ENCODE data around the gene DEFB131B. TPM values are rescaled to one million over a fixed set of nuclear protein-coding genes. Genes with fewer than 3 reads are reported as not detected.
"Not testable (repeated sequence)": the region's sequence is repeated elsewhere in the genome, so short reads cannot be mapped to it uniquely, and the experiment has no call there.

Gene DEFB131B
- total and polyA plus RNA-seq, 9 of the 15 experiments (the other 6 are each of a cell fraction or from before 2014, with no cell fraction given): not detected

GRCh38 chr11:71867209-71867608 lies 11.0 kb upstream of the DEFB131B start:
- H3K27me3 ChIP-seq (ENCODE audit: control insufficient read depth in 2 of 2, insufficient read depth in 2 of 2, low read length in 2 of 2); BruUV-seq (replicated peaks); H3K4me1 ChIP-seq (replicated peaks in 1 of 2; ENCODE audit: control insufficient read depth in 2 of 2, insufficient read depth in 2 of 2, low read length in 2 of 2); H3K9me1 ChIP-seq (ENCODE audit: control insufficient read depth, insufficient read depth, low read length); H3K27ac ChIP-seq (ENCODE audit: extremely low read depth, low read depth, low read length); H3K9me3 ChIP-seq (replicated peaks; ENCODE audit: control insufficient read depth, insufficient read depth, low read depth, low read length); POLR2A ChIA-PET; H3K9ac ChIP-seq (ENCODE audit: insufficient read depth in 1 of 2, low read depth in 2 of 2, low read length in 2 of 2); H3K36me3 ChIP-seq (ENCODE audit: control insufficient read depth, insufficient read depth, low read length); H2AFZ ChIP-seq (ENCODE audit: low read depth, low read length); CTCF ChIA-PET (ENCODE audit: low intra/inter-chr PET ratio); intact Hi-C loops (cut with micrococcal nuclease); H3K79me2 ChIP-seq (ENCODE audit: control insufficient read depth, insufficient read depth, low read length); FAIRE-seq; H3K4me3 ChIP-seq; in situ Hi-C loops (cut with MboI); H4K20me1 ChIP-seq (replicated peaks; ENCODE audit: control insufficient read depth, insufficient read depth, low read length); DNase-seq (ENCODE audit: extremely low read depth in 1 of 4, low spot score in 3 of 4); H3K4me2 ChIP-seq (ENCODE audit: insufficient read depth, low read length): not testable (repeated sequence)
- ATAC-seq: peak; percentile 81; the same call in 2 of the 3 replicates
- TF ChIP-seq RAD21 (CRISPR knock-in tag; conservative IDR thresholded peaks at IDR 0.05 in 1 of 2, IDR thresholded peaks at IDR 0.05 in 1 of 2) (peak in 1 of 2 experiments; percentile 34; a peak in 2 of 4 replicates), MAX (CRISPR knock-in tag; IDR thresholded peaks at IDR 0.05) (peak; percentile 38; the same call in 1 of the 2 replicates)
- 44% methylated on average over 1 of the region's 1 CpG for WGBS (ENCODE audit: insufficient coverage, low coverage, missing lambda C conversion rate)

- BruUV-seq (replicated peaks); H2AFZ ChIP-seq (ENCODE audit: low read depth, low read length); POLR2A ChIA-PET; H3K27me3 ChIP-seq (ENCODE audit: control insufficient read depth in 2 of 2, insufficient read depth in 2 of 2, low read length in 2 of 2); DNase-seq (ENCODE audit: extremely low read depth in 1 of 4, low spot score in 3 of 4); FAIRE-seq; H3K4me2 ChIP-seq (ENCODE audit: insufficient read depth, low read length); H3K4me3 ChIP-seq; H3K9ac ChIP-seq (ENCODE audit: insufficient read depth in 1 of 2, low read depth in 2 of 2, low read length in 2 of 2); in situ Hi-C loops (cut with MboI); CTCF ChIA-PET (ENCODE audit: low intra/inter-chr PET ratio); H3K36me3 ChIP-seq (ENCODE audit: control insufficient read depth, insufficient read depth, low read length); intact Hi-C loops (cut with micrococcal nuclease); H3K79me2 ChIP-seq (ENCODE audit: control insufficient read depth, insufficient read depth, low read length); H4K20me1 ChIP-seq (replicated peaks; ENCODE audit: control insufficient read depth, insufficient read depth, low read length); H3K4me1 ChIP-seq (replicated peaks in 1 of 2; ENCODE audit: control insufficient read depth in 2 of 2, insufficient read depth in 2 of 2, low read length in 2 of 2); H3K9me3 ChIP-seq (replicated peaks; ENCODE audit: control insufficient read depth, insufficient read depth, low read depth, low read length); ATAC-seq; H3K27ac ChIP-seq (ENCODE audit: extremely low read depth, low read depth, low read length); H3K9me1 ChIP-seq (ENCODE audit: control insufficient read depth, insufficient read depth, low read length): not testable (repeated sequence)
- WGBS (ENCODE audit: insufficient coverage, low coverage, missing lambda C conversion rate): 20% methylated on average over 3 of the region's 3 CpGs
Observed at GRCh38 chr11:71869931-71870330, 8.3 kb upstream of the DEFB131B start.

- CTCF ChIA-PET (ENCODE audit: low intra/inter-chr PET ratio); DNase-seq (ENCODE audit: extremely low read depth in 1 of 4, low spot score in 3 of 4); POLR2A ChIA-PET; H4K20me1 ChIP-seq (replicated peaks; ENCODE audit: control insufficient read depth, insufficient read depth, low read length); H3K36me3 ChIP-seq (ENCODE audit: control insufficient read depth, insufficient read depth, low read length); H3K4me1 ChIP-seq (replicated peaks in 1 of 2; ENCODE audit: control insufficient read depth in 2 of 2, insufficient read depth in 2 of 2, low read length in 2 of 2); H3K9me1 ChIP-seq (ENCODE audit: control insufficient read depth, insufficient read depth, low read length); H3K9ac ChIP-seq (ENCODE audit: insufficient read depth in 1 of 2, low read depth in 2 of 2, low read length in 2 of 2); H3K4me2 ChIP-seq (ENCODE audit: insufficient read depth, low read length); H2AFZ ChIP-seq (ENCODE audit: low read depth, low read length); H3K27me3 ChIP-seq (ENCODE audit: control insufficient read depth in 2 of 2, insufficient read depth in 2 of 2, low read length in 2 of 2); intact Hi-C loops (cut with micrococcal nuclease); H3K4me3 ChIP-seq; ATAC-seq; BruUV-seq (replicated peaks); FAIRE-seq; H3K79me2 ChIP-seq (ENCODE audit: control insufficient read depth, insufficient read depth, low read length); H3K9me3 ChIP-seq (replicated peaks; ENCODE audit: control insufficient read depth, insufficient read depth, low read depth, low read length); H3K27ac ChIP-seq (ENCODE audit: extremely low read depth, low read depth, low read length); in situ Hi-C loops (cut with MboI): not testable (repeated sequence)
Observed at GRCh38 chr11:71870661-71871060, 7.6 kb upstream of the DEFB131B start.

GRCh38 chr11:71876262-71876661 lies 2.0 kb upstream of the DEFB131B start:
- ATAC-seq; H2AFZ ChIP-seq (ENCODE audit: low read depth, low read length); H3K79me2 ChIP-seq (ENCODE audit: control insufficient read depth, insufficient read depth, low read length); DNase-seq (ENCODE audit: extremely low read depth in 1 of 4, low spot score in 3 of 4); H3K4me3 ChIP-seq; H3K4me1 ChIP-seq (replicated peaks in 1 of 2; ENCODE audit: control insufficient read depth in 2 of 2, insufficient read depth in 2 of 2, low read length in 2 of 2); in situ Hi-C loops (cut with MboI); H3K27ac ChIP-seq (ENCODE audit: extremely low read depth, low read depth, low read length); H3K36me3 ChIP-seq (ENCODE audit: control insufficient read depth, insufficient read depth, low read length); H3K9me1 ChIP-seq (ENCODE audit: control insufficient read depth, insufficient read depth, low read length); intact Hi-C loops (cut with micrococcal nuclease); FAIRE-seq; H3K9me3 ChIP-seq (replicated peaks; ENCODE audit: control insufficient read depth, insufficient read depth, low read depth, low read length); H3K9ac ChIP-seq (ENCODE audit: insufficient read depth in 1 of 2, low read depth in 2 of 2, low read length in 2 of 2); H4K20me1 ChIP-seq (replicated peaks; ENCODE audit: control insufficient read depth, insufficient read depth, low read length); CTCF ChIA-PET (ENCODE audit: low intra/inter-chr PET ratio); H3K27me3 ChIP-seq (ENCODE audit: control insufficient read depth in 2 of 2, insufficient read depth in 2 of 2, low read length in 2 of 2); BruUV-seq (replicated peaks); POLR2A ChIA-PET; H3K4me2 ChIP-seq (ENCODE audit: insufficient read depth, low read length): not testable (repeated sequence)
- WGBS (ENCODE audit: insufficient coverage, low coverage, missing lambda C conversion rate): 18% methylated on average over 2 of the region's 2 CpGs

Measured in K562 (cell line).